Measurements from ENCODE around the gene ANGEL1. TPM values are rescaled to one million over a fixed set of nuclear protein-coding genes. Genes with fewer than 3 reads are reported as not detected.

Gene ANGEL1
- polyA plus RNA-seq (2011; rRNA removed) (14.0 and 16.8 TPM in 2 replicates), polyA minus RNA-seq (2011; rRNA and poly(A)+ RNA removed) (15.7 and 16.9 TPM in 2 replicates)

- no peak for TF ChIP-seq CTCF (IDR thresholded peaks at IDR 0.05; ENCODE audit: insufficient read depth, low read depth, low read length)
- ChIA-PET CTCF (interaction anchor here (0.9 to 4.6 kb wide), 6 partner anchors 13 to 102 kb away, joined by 3 to 34 read pairs (median 6); no protein-coding TSS in a partner anchor), POLR2A (no interaction called here)
- H3K4me3 ChIP-seq (ENCODE audit: low read depth, low read length) = peak within 1 kb of the TSS; percentile 80
- DNase-seq (ENCODE audit: low read depth) = peak; percentile 23
- peaks cover 2% of the 10 kb centered on the region for H3K36me3 ChIP-seq (ENCODE audit: control insufficient read depth, insufficient read depth, low read length)
- H3K27me3 ChIP-seq (ENCODE audit: control insufficient read depth, insufficient read depth, low read length) = peaks cover 4% of the 10 kb centered on the region
Measured at GRCh38 chr14:76812422-76813383, at the start of gene ANGEL1. ANGEL1 (minus strand) TSS chr14:76812882; CDS start chr14:76812827, 55 bp downstream.

- H3K36me3 ChIP-seq (ENCODE audit: control insufficient read depth, insufficient read depth, low read length) = no peaks in the 10 kb centered on the region
- CTCF ChIA-PET = interaction anchor here (2.2 kb wide), 1 partner anchor 11 kb away, joined by 7 read pairs; no protein-coding TSS in a partner anchor
- peaks cover 20% of the 10 kb centered on the region for H3K27me3 ChIP-seq (ENCODE audit: control insufficient read depth, insufficient read depth, low read length)
- POLR2A ChIA-PET = no interaction called here
- no peak for DNase-seq (ENCODE audit: low read depth)
- TF ChIP-seq CTCF (IDR thresholded peaks at IDR 0.05; ENCODE audit: insufficient read depth, low read depth, low read length) = no peak
- H3K4me3 ChIP-seq (ENCODE audit: low read depth, low read length) = no peak overlapping the region
Measured at GRCh38 chr14:76861574-76862255, 49.0 kb upstream of the ANGEL1 start.

- CTCF ChIA-PET = interaction anchor here (3.6 kb wide), 1 partner anchor 16 kb away, joined by 13 read pairs; no protein-coding TSS in a partner anchor
- Histone ChIP-seq H3K4me3 (ENCODE audit: low read depth, low read length) (no peak overlapping the region), H3K27me3 (ENCODE audit: control insufficient read depth, insufficient read depth, low read length) (peaks cover 16% of the 10 kb centered on the region), H3K36me3 (ENCODE audit: control insufficient read depth, insufficient read depth, low read length) (no peaks in the 10 kb centered on the region)
- no peak for TF ChIP-seq CTCF (IDR thresholded peaks at IDR 0.05; ENCODE audit: insufficient read depth, low read depth, low read length)
- no peak for DNase-seq (ENCODE audit: low read depth)
- POLR2A ChIA-PET = no interaction called here
Measured at GRCh38 chr14:76856769-76857168, 44.1 kb upstream of the ANGEL1 start.

GRCh38 chr14:76855066-76855465 lies 42.4 kb upstream of the ANGEL1 start:
- no peak for TF ChIP-seq CTCF (IDR thresholded peaks at IDR 0.05; ENCODE audit: insufficient read depth, low read depth, low read length)
- ChIA-PET POLR2A (no interaction called here), CTCF (interaction anchor here (0.7 to 1.3 kb wide), 4 partner anchors 16 to 216 kb away, joined by 3 to 4 read pairs (median 3); no protein-coding TSS in a partner anchor)
- H3K36me3 ChIP-seq (ENCODE audit: control insufficient read depth, insufficient read depth, low read length) = no peaks in the 10 kb centered on the region
- H3K4me3 ChIP-seq (ENCODE audit: low read depth, low read length) = no peak overlapping the region
- H3K27me3 ChIP-seq (ENCODE audit: control insufficient read depth, insufficient read depth, low read length) = peaks cover 4% of the 10 kb centered on the region
- no peak for DNase-seq (ENCODE audit: low read depth)

- Histone ChIP-seq H3K36me3 (ENCODE audit: control insufficient read depth, insufficient read depth, low read length) (no peaks in the 10 kb centered on the region), H3K4me3 (ENCODE audit: low read depth, low read length) (no peak overlapping the region), H3K27me3 (ENCODE audit: control insufficient read depth, insufficient read depth, low read length) (no peaks in the 10 kb centered on the region)
- DNase-seq (ENCODE audit: low read depth) = no peak
- TF ChIP-seq CTCF (IDR thresholded peaks at IDR 0.05; ENCODE audit: insufficient read depth, low read depth, low read length) = no peak
- CTCF ChIA-PET = no interaction called here
- POLR2A ChIA-PET = no interaction called here
Measured at GRCh38 chr14:76848879-76849278, 36.2 kb upstream of the ANGEL1 start.
